Neuronal stem cell (in vitro differentiated cells): ENCODE measurements around the gene WDR45.

ENCODE experiments used
- DNase-seq: peaks from one replicate; pipeline ENCODE4 v3.0.0-alpha.2; 2013; ENCODE audit warnings: low spot score
- H2AFZ ChIP-seq: one replicate; pipeline ENCODE4 v1.6.1; 2013; ENCODE audit warnings: mild to moderate bottlenecking, low read length, inconsistent platforms
- H2AK5ac ChIP-seq: 2 replicates; pipeline ENCODE4 v1.6.1; 2013; ENCODE audit warnings: low read depth, mild to moderate bottlenecking, inconsistent platforms, low read length, moderate library complexity, mixed read lengths
- H2BK120ac ChIP-seq: 2 replicates; pipeline ENCODE4 v1.6.1; 2013; ENCODE audit warnings: low read depth, mild to moderate bottlenecking, inconsistent platforms, low read length, moderate library complexity, mixed read lengths
- H2BK12ac ChIP-seq: one replicate; pipeline ENCODE4 v1.6.1; 2013; ENCODE audit warnings: low read length, inconsistent platforms
- H2BK15ac ChIP-seq: 2 replicates; pipeline ENCODE4 v1.6.1; 2013; ENCODE audit warnings: mild to moderate bottlenecking, low read length, inconsistent platforms, mixed read lengths
- H2BK5ac ChIP-seq: one replicate; pipeline ENCODE4 v1.6.1; 2013; ENCODE audit warnings: inconsistent platforms, mild to moderate bottlenecking, low read length, moderate library complexity
- H3K14ac ChIP-seq: one replicate; pipeline ENCODE4 v1.6.1; 2013; ENCODE audit warnings: low read length, inconsistent platforms
- H3K18ac ChIP-seq: 2 replicates; pipeline ENCODE4 v1.6.1; 2013; ENCODE audit warnings: low read length, inconsistent platforms
- H3K23ac ChIP-seq: 2 replicates; pipeline ENCODE4 v1.6.1; 2013; ENCODE audit warnings: low read depth, mild to moderate bottlenecking, mixed read lengths, low read length, inconsistent platforms; ENCODE audit not compliant: poor library complexity
- H3K27ac ChIP-seq: replicated peaks from 3 replicates; pipeline ENCODE4 v1.5.1; 2013; ENCODE audit warnings: low read length, inconsistent platforms
- H3K27me3 ChIP-seq, 3 experiments: 2 replicates each; pipeline ENCODE4 v1.6.1; 2013; ENCODE audit warnings: low read length in 3 of 3, mild to moderate bottlenecking in 2 of 3, inconsistent platforms in 1 of 3, low read depth in 1 of 3, mixed read lengths in 1 of 3, moderate library complexity in 1 of 3; ENCODE audit not compliant: control insufficient read depth in 3 of 3, insufficient read depth in 3 of 3
- H3K36me3 ChIP-seq, 2 donors: replicated peaks in 1 of 2; 2 replicates each; pipeline ENCODE4 v1.6.1; 2013; ENCODE audit warnings: low read length in 2 of 2; ENCODE audit not compliant: control insufficient read depth in 2 of 2, insufficient read depth in 2 of 2
- H3K4ac ChIP-seq: 2 replicates; pipeline ENCODE4 v1.6.1; 2013; ENCODE audit warnings: inconsistent platforms, mild to moderate bottlenecking, low read length, moderate library complexity
- H3K4me1 ChIP-seq, 2 donors: 1 replicate in 1 of 2; 2 replicates in 1 of 2; pipeline ENCODE4 v1.6.1; 2013; ENCODE audit warnings: low read length in 2 of 2, low read depth in 1 of 2; ENCODE audit not compliant: control insufficient read depth in 2 of 2, insufficient read depth in 1 of 2
- H3K4me2 ChIP-seq: one replicate; pipeline ENCODE4 v1.6.1; 2013; ENCODE audit warnings: mild to moderate bottlenecking, low read length, inconsistent platforms; ENCODE audit not compliant: insufficient read depth, poor library complexity, severe bottlenecking
- H3K4me3 ChIP-seq, 2 donors: 2 replicates each; pipeline ENCODE4 v1.5.1; 2013; ENCODE audit warnings: low read length in 2 of 2, mild to moderate bottlenecking in 2 of 2, inconsistent platforms in 1 of 2, moderate library complexity in 1 of 2
- H3K79me1 ChIP-seq: one replicate; pipeline ENCODE4 v1.6.1; 2013; ENCODE audit warnings: low read depth, mild to moderate bottlenecking, inconsistent platforms, low read length, moderate library complexity
- H3K9ac ChIP-seq: one replicate; pipeline ENCODE4 v1.6.1; 2013; ENCODE audit warnings: mild to moderate bottlenecking, low read depth, low read length, inconsistent platforms; ENCODE audit not compliant: poor library complexity
- H3K9me3 ChIP-seq, 2 donors: replicated peaks in 1 of 2; 2 replicates each; pipeline versions ENCODE3 to v1.6.1; 2013; ENCODE audit warnings: low read length in 2 of 2, mild to moderate bottlenecking in 2 of 2, inconsistent platforms in 1 of 2, low read depth in 1 of 2, mixed read lengths in 1 of 2, moderate library complexity in 1 of 2; ENCODE audit not compliant: control insufficient read depth in 2 of 2, insufficient read depth in 1 of 2
- H4K8ac ChIP-seq: one replicate; pipeline ENCODE4 v1.6.1; 2013; ENCODE audit warnings: low read depth, mild to moderate bottlenecking, inconsistent platforms, low read length, moderate library complexity
- H4K91ac ChIP-seq: one replicate; pipeline ENCODE4 v1.6.1; 2013; ENCODE audit warnings: low read length, low read depth, mild to moderate bottlenecking, inconsistent platforms; ENCODE audit not compliant: poor library complexity
- WGBS, 2 donors: extraction: QIAGEN DNeasy Blood & Tissue Kit; methylation state at CpG; one replicate each; pipeline ENCODE4 v1.1.7; 2013; ENCODE audit warnings: missing lambda C conversion rate in 2 of 2, mixed read lengths in 1 of 2; ENCODE audit not compliant: insufficient read length in 2 of 2, insufficient replicate concordance in 1 of 2; ENCODE audit errors: extremely low coverage in 2 of 2; 5-methylcytosine and 5-hydroxymethylcytosine counted together

WDR45 gene

GRCh38 chrX:49106296-49106695 lies 26.6 kb upstream of the WDR45 start:
- no peak overlapping the region for H2BK15ac ChIP-seq
- H4K91ac ChIP-seq, result no peak overlapping the region
- peaks cover 5 to 14% of the 10 kb centered on the region in 2 donors for H3K36me3 ChIP-seq
- no peak overlapping the region for H2AFZ ChIP-seq
- no peak overlapping the region for H4K8ac ChIP-seq
- no peak overlapping the region for H3K4me3 ChIP-seq
- no peak overlapping the region for H3K23ac ChIP-seq
- no peak overlapping the region for H3K18ac ChIP-seq
- no CpG with 5 or more reads among the region's 4 CpGs for WGBS, 2 donors
- no peak overlapping the region for H2BK12ac ChIP-seq
- no peak overlapping the region for H3K27ac ChIP-seq
- no peak overlapping the region for H3K4me2 ChIP-seq
- no peaks in the 10 kb centered on the region for H3K79me1 ChIP-seq
- no peak for DNase-seq
- H3K9me3 ChIP-seq, result no peaks in the 10 kb centered on the region
- H2BK120ac ChIP-seq, result no peak overlapping the region
- no peak overlapping the region for H3K4ac ChIP-seq
- no peaks in the 10 kb centered on the region for H3K27me3 ChIP-seq
- no peak overlapping the region for H2BK5ac ChIP-seq
- H3K14ac ChIP-seq, result no peak overlapping the region
- H3K4me1 ChIP-seq, result no peaks in the 10 kb centered on the region
- H2AK5ac ChIP-seq, result no peak overlapping the region
- no peak overlapping the region for H3K9ac ChIP-seq

- Histone ChIP-seq H2BK120ac (no peak overlapping the region), H3K14ac (no peak overlapping the region), H3K27me3 (no peaks in the 10 kb centered on the region), H4K8ac (no peak overlapping the region), H2BK15ac (no peak overlapping the region), H2BK12ac (no peak overlapping the region), H3K4me3 (no peak overlapping the region), H3K4ac (no peak overlapping the region), H2AK5ac (no peak overlapping the region), H3K4me1 (no peaks in the 10 kb centered on the region), H3K18ac (no peak overlapping the region), H4K91ac (no peak overlapping the region), H3K27ac (no peak overlapping the region), H3K9me3 (no peaks in the 10 kb centered on the region), H3K36me3 (peaks cover 2 to 3% of the 10 kb centered on the region in 2 donors), H3K4me2 (no peak overlapping the region), H2AFZ (no peak overlapping the region), H3K79me1 (no peaks in the 10 kb centered on the region), H3K9ac (no peak overlapping the region), H2BK5ac (no peak overlapping the region), H3K23ac (no peak overlapping the region)
- no CpG with 5 or more reads among the region's 3 CpGs for WGBS, 2 donors
- no peak for DNase-seq
Measured at GRCh38 chrX:49103637-49104036, 23.9 kb upstream of the WDR45 start.

GRCh38 chrX:49102190-49102589 lies 22.5 kb upstream of the WDR45 start:
- no peak overlapping the region for H2BK120ac ChIP-seq
- H3K4ac ChIP-seq, result no peak overlapping the region
- no peaks in the 10 kb centered on the region for H3K79me1 ChIP-seq
- H3K14ac ChIP-seq, result no peak overlapping the region
- no peak for DNase-seq
- no peak overlapping the region for H2BK15ac ChIP-seq
- WGBS, 2 donors, result no CpG with 5 or more reads among the region's 9 CpGs
- H4K91ac ChIP-seq, result no peak overlapping the region
- no peak overlapping the region for H3K23ac ChIP-seq
- no peak overlapping the region for H3K9ac ChIP-seq
- H3K36me3 ChIP-seq, result peaks cover 2 to 3% of the 10 kb centered on the region in 2 donors
- H3K4me1 ChIP-seq, result no peaks in the 10 kb centered on the region
- no peaks in the 10 kb centered on the region for H3K9me3 ChIP-seq
- H3K4me3 ChIP-seq, result no peak overlapping the region
- H3K4me2 ChIP-seq, result no peak overlapping the region
- H3K27me3 ChIP-seq, result no peaks in the 10 kb centered on the region
- H2AFZ ChIP-seq, result no peak overlapping the region
- no peak overlapping the region for H3K27ac ChIP-seq
- H3K18ac ChIP-seq, result no peak overlapping the region
- H2BK5ac ChIP-seq, result no peak overlapping the region
- H2BK12ac ChIP-seq, result no peak overlapping the region
- H2AK5ac ChIP-seq, result no peak overlapping the region
- H4K8ac ChIP-seq, result no peak overlapping the region

- H2BK12ac ChIP-seq, result no peak overlapping the region
- H3K79me1 ChIP-seq, result no peaks in the 10 kb centered on the region
- peak overlapping the region; percentile 77 for H3K9ac ChIP-seq
- H2AFZ ChIP-seq, result peak overlapping the region; percentile 95
- no peak overlapping the region for H3K27ac ChIP-seq
- WGBS, 2 donors, result no CpG with 5 or more reads among the region's 9 CpGs
- H3K4me2 ChIP-seq, result peak overlapping the region; percentile 54
- H2BK5ac ChIP-seq, result no peak overlapping the region
- H3K9me3 ChIP-seq, result no peaks in the 10 kb centered on the region
- H3K36me3 ChIP-seq, result peaks cover 2 to 3% of the 10 kb centered on the region in 2 donors
- no peak overlapping the region for H4K8ac ChIP-seq
- DNase-seq, result no peak
- H2AK5ac ChIP-seq, result no peak overlapping the region
- H3K27me3 ChIP-seq, result no peaks in the 10 kb centered on the region
- no peak overlapping the region for H3K4ac ChIP-seq
- peak overlapping the region; percentile 83 for H3K18ac ChIP-seq
- no peak overlapping the region for H3K14ac ChIP-seq
- peak overlapping the region; percentile 81 to 85 for H3K4me3 ChIP-seq
- H2BK15ac ChIP-seq, result no peak overlapping the region
- no peak overlapping the region for H2BK120ac ChIP-seq
- H3K4me1 ChIP-seq, result no peaks in the 10 kb centered on the region
- H4K91ac ChIP-seq, result no peak overlapping the region
- H3K23ac ChIP-seq, result no peak overlapping the region
Measured at GRCh38 chrX:49101629-49101984, 21.9 kb upstream of the WDR45 start.
